IPS-20b (cell line): ENCODE measurements around the gene PLEKHA5.

Experiments used
- H3K27ac ChIP-seq: one replicate; pipeline ENCODE4 v1.5.1; 2013; ENCODE audit warnings: low read length
- H3K27me3 ChIP-seq: 2 replicates; pipeline ENCODE4 v1.6.1; 2013; ENCODE audit warnings: mild to moderate bottlenecking, low read length, inconsistent platforms; ENCODE audit not compliant: insufficient read depth
- H3K36me3 ChIP-seq: 2 replicates; pipeline ENCODE4 v1.6.1; 2013; ENCODE audit warnings: low read depth, mild to moderate bottlenecking, inconsistent platforms, low read length, moderate library complexity; ENCODE audit not compliant: insufficient read depth
- H3K4me1 ChIP-seq: 2 replicates; pipeline ENCODE4 v1.6.1; 2013; ENCODE audit warnings: mild to moderate bottlenecking, control low read depth, inconsistent platforms, low read length, moderate library complexity; ENCODE audit not compliant: insufficient read depth
- H3K4me3 ChIP-seq: 2 replicates; pipeline ENCODE4 v1.5.1; 2013; ENCODE audit warnings: mild to moderate bottlenecking, low read length, inconsistent platforms
- H3K9ac ChIP-seq: 2 replicates; pipeline ENCODE4 v1.6.1; 2013; ENCODE audit warnings: low read depth, mild to moderate bottlenecking, inconsistent platforms, low read length, moderate library complexity
- H3K9me3 ChIP-seq: 2 replicates; pipeline ENCODE4 v1.6.1; 2013; ENCODE audit warnings: mild to moderate bottlenecking, low read depth, low read length, inconsistent platforms; ENCODE audit not compliant: insufficient read depth

PLEKHA5 gene

DNA sequence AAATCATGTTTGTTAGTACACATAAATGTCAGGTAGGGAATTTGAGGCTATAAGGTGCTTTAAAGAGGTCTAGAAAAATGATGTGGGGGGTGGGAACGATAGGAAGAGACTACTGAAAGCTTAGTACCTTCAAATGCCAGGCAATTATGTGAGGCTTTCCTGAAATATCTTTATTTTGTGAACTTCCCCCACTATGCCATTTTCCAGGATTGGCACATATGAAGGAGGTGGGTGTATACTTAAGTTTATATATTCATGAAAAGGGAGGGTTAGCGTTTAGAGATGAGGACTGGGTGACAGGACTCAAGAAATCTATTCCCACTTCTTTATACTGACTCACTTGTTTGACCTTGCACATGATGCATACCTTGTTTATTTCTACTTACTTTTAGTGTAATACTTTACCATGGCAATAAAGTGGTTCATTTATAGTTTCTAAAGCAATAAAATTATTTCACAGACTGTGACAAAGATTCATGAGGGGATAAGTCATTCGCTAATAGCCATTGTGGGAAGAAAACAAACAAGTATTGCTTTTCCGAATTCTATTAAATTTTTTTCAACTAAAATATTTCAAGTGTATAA, 77.1 kb downstream of the PLEKHA5 start:
- H3K9ac ChIP-seq: no peak overlapping the region

DNA sequence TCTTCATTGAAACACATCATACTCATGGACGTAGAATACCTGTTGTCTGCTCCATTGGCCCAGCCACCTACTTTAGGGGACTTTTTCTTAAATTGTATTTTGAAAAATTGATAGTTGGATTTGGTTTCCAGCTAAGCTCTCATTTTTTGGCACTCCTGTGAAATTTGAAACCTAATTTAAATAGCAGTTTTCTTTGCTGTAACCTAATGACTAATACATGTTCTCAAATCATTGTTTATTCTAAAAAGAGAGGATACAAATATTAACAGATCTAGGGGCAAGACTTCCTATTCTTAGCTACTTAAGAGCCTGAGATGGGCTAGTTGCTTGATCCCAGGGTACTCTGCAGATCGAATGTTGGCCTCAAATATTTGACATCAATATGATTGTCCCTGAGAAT, 78.9 kb downstream of the PLEKHA5 start:
- Histone ChIP-seq H3K27me3 (no peaks in the 10 kb centered on the region), H3K27ac (no peak overlapping the region), H3K4me1 (peaks cover 15% of the 10 kb centered on the region; the same call in 1 of the 2 replicates), H3K9me3 (no peaks in the 10 kb centered on the region), H3K4me3 (no peak overlapping the region), H3K9ac (no peak overlapping the region), H3K36me3 (peaks cover 16% of the 10 kb centered on the region; the same call in 1 of the 2 replicates)

More for the DNA sequence above, 77.1 kb downstream of the PLEKHA5 start:
- Histone ChIP-seq H3K4me3 (no peak overlapping the region), H3K4me1 (peaks cover 9% of the 10 kb centered on the region; the same call in 1 of the 2 replicates), H3K27ac (no peak overlapping the region), H3K27me3 (no peaks in the 10 kb centered on the region), H3K9me3 (no peaks in the 10 kb centered on the region), H3K36me3 (peaks cover 16% of the 10 kb centered on the region; the same call in 1 of the 2 replicates)

DNA sequence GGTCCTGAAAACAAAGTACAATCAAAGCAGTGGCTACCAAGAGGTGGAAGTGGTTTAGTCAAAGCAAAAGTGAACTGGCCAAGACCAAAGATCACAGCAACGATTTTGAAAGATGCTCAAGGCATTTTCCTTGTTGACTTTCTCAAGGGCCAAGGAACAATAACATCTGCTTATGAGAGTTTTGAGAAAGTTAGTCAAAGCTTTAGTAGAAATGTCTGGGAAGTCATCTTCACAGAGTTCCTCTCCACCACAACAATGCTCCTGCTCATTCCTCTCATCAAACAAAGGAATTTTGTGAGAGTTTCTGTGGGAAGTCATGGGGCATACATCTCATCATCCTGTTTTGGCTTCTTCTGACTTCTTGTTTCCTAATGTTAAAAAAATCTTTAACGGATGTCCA, 80.1 kb downstream of the PLEKHA5 start:
- peaks cover 16% of the 10 kb centered on the region; the same call in 1 of the 2 replicates for H3K36me3 ChIP-seq
- no peak overlapping the region for H3K27ac ChIP-seq
- no peaks in the 10 kb centered on the region for H3K27me3 ChIP-seq
- no peaks in the 10 kb centered on the region for H3K9me3 ChIP-seq
- no peak overlapping the region for H3K9ac ChIP-seq
- no peak overlapping the region for H3K4me3 ChIP-seq
- H3K4me1 ChIP-seq: peaks cover 27% of the 10 kb centered on the region

DNA sequence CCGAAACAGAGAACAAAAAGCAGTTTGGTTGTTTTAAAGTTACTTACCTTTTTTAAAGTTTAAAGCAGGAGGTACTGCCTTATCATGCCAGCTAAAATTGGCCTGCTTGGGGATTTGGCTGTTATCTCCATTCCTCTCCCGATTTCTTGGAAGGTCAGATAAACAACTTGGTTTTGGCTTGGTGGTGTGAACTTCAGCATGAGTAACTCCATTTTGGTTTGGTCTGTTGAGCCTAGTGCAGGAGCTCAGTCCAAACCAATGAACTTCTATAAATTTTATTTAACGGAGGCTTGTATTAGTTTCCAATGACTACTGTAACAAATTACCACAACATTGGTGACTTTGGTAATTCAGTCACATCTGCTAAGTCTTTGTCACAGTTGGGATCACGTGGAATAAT, 82.3 kb downstream of the PLEKHA5 start:
- no peak overlapping the region for H3K27ac ChIP-seq
- H3K9ac ChIP-seq: no peak overlapping the region
- no peaks in the 10 kb centered on the region for H3K9me3 ChIP-seq
- peaks cover 16% of the 10 kb centered on the region; the same call in 1 of the 2 replicates for H3K36me3 ChIP-seq
- no peak overlapping the region for H3K4me3 ChIP-seq
- no peaks in the 10 kb centered on the region for H3K27me3 ChIP-seq
- peaks cover 19% of the 10 kb centered on the region for H3K4me1 ChIP-seq

- no peak overlapping the region for H3K27ac ChIP-seq
- H3K9ac ChIP-seq: no peak overlapping the region
- peaks cover 19% of the 10 kb centered on the region for H3K4me1 ChIP-seq
- H3K4me3 ChIP-seq: no peak overlapping the region
- no peaks in the 10 kb centered on the region for H3K9me3 ChIP-seq
- peaks cover 14% of the 10 kb centered on the region; the same call in 1 of the 2 replicates for H3K36me3 ChIP-seq
- H3K27me3 ChIP-seq: no peaks in the 10 kb centered on the region
Observed at GRCh38 chr12:19212245-19212644, 82.7 kb downstream of the PLEKHA5 start.

GRCh38 chr12:19214020-19214419, 84.5 kb downstream of the PLEKHA5 start:
- H3K9me3 ChIP-seq: no peaks in the 10 kb centered on the region
- H3K9ac ChIP-seq: no peak overlapping the region
- H3K4me3 ChIP-seq: 0 out of 2 replicates have a peak overlapping the region, but pooled peaks have one; percentile 8
- no peak overlapping the region for H3K27ac ChIP-seq
- H3K27me3 ChIP-seq: no peaks in the 10 kb centered on the region
- peaks cover 6% of the 10 kb centered on the region; the same call in 1 of the 2 replicates for H3K36me3 ChIP-seq
- H3K4me1 ChIP-seq: peaks cover 20% of the 10 kb centered on the region

DNA sequence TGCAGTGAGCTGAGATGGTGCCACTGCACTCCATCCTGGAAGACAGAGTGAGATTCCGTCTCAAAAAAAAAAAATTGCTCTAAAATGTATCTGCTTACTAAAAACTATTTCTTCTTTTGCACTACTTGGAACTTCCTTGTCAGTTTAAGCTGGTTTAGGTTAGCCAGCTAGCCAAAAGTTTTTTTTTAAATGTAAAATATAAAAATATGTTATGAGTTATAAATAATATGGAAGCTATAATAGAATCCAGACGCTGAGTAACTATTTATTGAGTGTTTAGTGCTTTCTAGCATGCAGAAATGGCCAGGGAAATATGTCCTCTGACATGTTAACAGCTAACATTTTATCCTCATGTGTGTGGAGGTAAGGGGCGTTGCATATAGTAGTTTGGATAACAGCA, 85.6 kb downstream of the PLEKHA5 start:
- Histone ChIP-seq H3K36me3 (no peaks in the 10 kb centered on the region), H3K9me3 (no peaks in the 10 kb centered on the region), H3K9ac (no peak overlapping the region), H3K4me3 (no peak overlapping the region), H3K4me1 (peaks cover 26% of the 10 kb centered on the region), H3K27ac (no peak overlapping the region), H3K27me3 (no peaks in the 10 kb centered on the region)

- Histone ChIP-seq H3K36me3 (no peaks in the 10 kb centered on the region), H3K27me3 (no peaks in the 10 kb centered on the region), H3K4me3 (no peak overlapping the region), H3K9me3 (no peaks in the 10 kb centered on the region), H3K27ac (no peak overlapping the region), H3K9ac (no peak overlapping the region), H3K4me1 (peaks cover 39% of the 10 kb centered on the region)
Observed at GRCh38 chr12:19217446-19217845, 87.9 kb downstream of the PLEKHA5 start.

- Histone ChIP-seq H3K9ac (no peak overlapping the region), H3K36me3 (no peaks in the 10 kb centered on the region), H3K4me3 (no peak overlapping the region), H3K4me1 (peaks cover 31% of the 10 kb centered on the region), H3K27me3 (no peaks in the 10 kb centered on the region), H3K27ac (no peak overlapping the region), H3K9me3 (no peaks in the 10 kb centered on the region)
Observed at GRCh38 chr12:19220205-19220604, 90.7 kb downstream of the PLEKHA5 start.

- Histone ChIP-seq H3K4me3 (no peak overlapping the region; the same call in 1 of the 2 replicates), H3K27me3 (no peaks in the 10 kb centered on the region), H3K9ac (no peak overlapping the region), H3K27ac (no peak overlapping the region), H3K9me3 (no peaks in the 10 kb centered on the region), H3K36me3 (no peaks in the 10 kb centered on the region), H3K4me1 (peaks cover 31% of the 10 kb centered on the region)
Observed at GRCh38 chr12:19220852-19221466, 91.4 kb downstream of the PLEKHA5 start.

GRCh38 chr12:19222558-19222957, 93.0 kb downstream of the PLEKHA5 start:
- H3K4me1 ChIP-seq: peaks cover 42% of the 10 kb centered on the region
- no peaks in the 10 kb centered on the region for H3K27me3 ChIP-seq
- no peak overlapping the region for H3K4me3 ChIP-seq
- no peak overlapping the region for H3K9ac ChIP-seq
- no peaks in the 10 kb centered on the region for H3K36me3 ChIP-seq
- no peaks in the 10 kb centered on the region for H3K9me3 ChIP-seq
- no peak overlapping the region for H3K27ac ChIP-seq

GRCh38 chr12:19223018-19223417, 93.5 kb downstream of the PLEKHA5 start:
- Histone ChIP-seq H3K4me3 (no peak overlapping the region), H3K27ac (no peak overlapping the region), H3K9me3 (no peaks in the 10 kb centered on the region), H3K36me3 (no peaks in the 10 kb centered on the region), H3K27me3 (no peaks in the 10 kb centered on the region), H3K9ac (no peak overlapping the region), H3K4me1 (peaks cover 46% of the 10 kb centered on the region)
